Mucosa of stomach (tissue), 1 donor: Measurements from ENCODE around the gene DHRS4L2.
"Not testable (repeated sequence)": the region's sequence is repeated elsewhere in the genome, so short reads cannot be mapped to it uniquely, and the experiment has no call there.

Source experiments
- H3K27me3 ChIP-seq: one replicate; pipeline ENCODE4 v1.7.0; 2013; ENCODE audit warnings: mild to moderate bottlenecking, low read length; ENCODE audit not compliant: control insufficient read depth, insufficient read depth
- H3K36me3 ChIP-seq: one replicate; pipeline ENCODE4 v1.7.0; 2013; ENCODE audit warnings: low read length; ENCODE audit not compliant: control insufficient read depth, insufficient read depth
- H3K4me1 ChIP-seq: one replicate; pipeline ENCODE4 v1.7.0; 2013; ENCODE audit warnings: mild to moderate bottlenecking, low read length; ENCODE audit not compliant: control insufficient read depth, insufficient read depth
- H3K4me3 ChIP-seq: one replicate; pipeline ENCODE4 v1.7.0; 2013; ENCODE audit warnings: low read length
- H3K9ac ChIP-seq: one replicate; pipeline ENCODE4 v1.7.0; 2013; ENCODE audit warnings: mild to moderate bottlenecking, low read length, moderate library complexity
- H3K9me3 ChIP-seq: one replicate; pipeline ENCODE4 v1.7.0; 2013; ENCODE audit warnings: mild to moderate bottlenecking, low read length, moderate library complexity; ENCODE audit not compliant: control insufficient read depth
- donor health status: Pancreatic carcinoma.

The DHRS4L2 gene

GRCh38 chr14:23988607-23989363 lies at the start of gene DHRS4L2:
TSS of gene DHRS4L2 (plus strand) at chr14:23988929. CDS start at chr14:23988948, 19 bp downstream.
- not testable (repeated sequence) for H3K4me3 ChIP-seq, H3K4me1 ChIP-seq, H3K9me3 ChIP-seq, H3K27me3 ChIP-seq, H3K36me3 ChIP-seq
- H3K9ac ChIP-seq, result peak within 1 kb of the TSS; percentile 23

GRCh38 chr14:23939607-23940326 lies 49.0 kb upstream of the DHRS4L2 start:
- Histone ChIP-seq H3K4me3 (no peak overlapping the region), H3K36me3 (no peaks in the 10 kb centered on the region), H3K9ac (no peak overlapping the region), H3K27me3 (no peaks in the 10 kb centered on the region), H3K9me3 (no peaks in the 10 kb centered on the region), H3K4me1 (peaks cover 31% of the 10 kb centered on the region)

GRCh38 chr14:23941230-23941629 lies 47.5 kb upstream of the DHRS4L2 start:
- no peaks in the 10 kb centered on the region for H3K27me3 ChIP-seq
- H3K9ac ChIP-seq, result no peak overlapping the region
- H3K9me3 ChIP-seq, result no peaks in the 10 kb centered on the region
- H3K4me1 ChIP-seq, result peaks cover 18% of the 10 kb centered on the region
- H3K36me3 ChIP-seq, result no peaks in the 10 kb centered on the region
- H3K4me3 ChIP-seq, result no peak overlapping the region

- no peak overlapping the region for H3K4me3 ChIP-seq
- no peak overlapping the region for H3K9ac ChIP-seq
- H3K9me3 ChIP-seq, result no peaks in the 10 kb centered on the region
- no peaks in the 10 kb centered on the region for H3K36me3 ChIP-seq
- peaks cover 15% of the 10 kb centered on the region for H3K4me1 ChIP-seq
- no peaks in the 10 kb centered on the region for H3K27me3 ChIP-seq
Measured at GRCh38 chr14:23941669-23942068, 47.1 kb upstream of the DHRS4L2 start.

- H3K4me1 ChIP-seq, result peaks cover 12% of the 10 kb centered on the region
- H3K4me3 ChIP-seq, result no peak overlapping the region
- no peak overlapping the region for H3K9ac ChIP-seq
- H3K36me3 ChIP-seq, result no peaks in the 10 kb centered on the region
- H3K27me3 ChIP-seq, result no peaks in the 10 kb centered on the region
- no peaks in the 10 kb centered on the region for H3K9me3 ChIP-seq
Measured at GRCh38 chr14:23942587-23942986, 46.1 kb upstream of the DHRS4L2 start.

- not testable (repeated sequence) for H3K9me3 ChIP-seq, H3K4me1 ChIP-seq, H3K4me3 ChIP-seq, H3K27me3 ChIP-seq, H3K9ac ChIP-seq, H3K36me3 ChIP-seq
Measured at GRCh38 chr14:23949069-23949468, 39.7 kb upstream of the DHRS4L2 start.

GRCh38 chr14:23950411-23951135 lies 38.2 kb upstream of the DHRS4L2 start:
- H3K27me3 ChIP-seq, result no peaks in the 10 kb centered on the region
- H3K9ac ChIP-seq, result no peak overlapping the region
- H3K36me3 ChIP-seq, result no peaks in the 10 kb centered on the region
- no peaks in the 10 kb centered on the region for H3K4me1 ChIP-seq
- no peak overlapping the region for H3K4me3 ChIP-seq
- no peaks in the 10 kb centered on the region for H3K9me3 ChIP-seq

GRCh38 chr14:23951136-23951466 lies 37.6 kb upstream of the DHRS4L2 start:
- H3K27me3 ChIP-seq, H3K9ac ChIP-seq, H3K36me3 ChIP-seq, H3K9me3 ChIP-seq, H3K4me1 ChIP-seq, H3K4me3 ChIP-seq: not testable (repeated sequence)

- H3K4me1 ChIP-seq, result no peaks in the 10 kb centered on the region
- H3K9me3 ChIP-seq, result no peaks in the 10 kb centered on the region
- H3K27me3 ChIP-seq, result no peaks in the 10 kb centered on the region
- H3K4me3 ChIP-seq, result no peak overlapping the region
- no peaks in the 10 kb centered on the region for H3K36me3 ChIP-seq
- H3K9ac ChIP-seq, result no peak overlapping the region
Measured at GRCh38 chr14:23951590-23952201, 37.0 kb upstream of the DHRS4L2 start.

GRCh38 chr14:23953116-23953463 lies 35.6 kb upstream of the DHRS4L2 start:
- not testable (repeated sequence) for H3K36me3 ChIP-seq, H3K4me1 ChIP-seq, H3K9me3 ChIP-seq, H3K27me3 ChIP-seq
- peak overlapping the region; percentile 90 for H3K4me3 ChIP-seq
- peak overlapping the region; percentile 77 for H3K9ac ChIP-seq

GRCh38 chr14:23953464-23954278 lies 35.1 kb upstream of the DHRS4L2 start, which contains the start of gene DHRS4:
TSS of gene DHRS4 (plus strand) at chr14:23953770. CDS start at chr14:23953789, 19 bp downstream.
- H3K4me1 ChIP-seq, result no peaks in the 10 kb centered on the region
- peak within 1 kb of the TSS; percentile 77 for H3K9ac ChIP-seq
- peak within 1 kb of the TSS; percentile 90 for H3K4me3 ChIP-seq
- H3K27me3 ChIP-seq, result no peaks in the 10 kb centered on the region
- H3K9me3 ChIP-seq, result no peaks in the 10 kb centered on the region
- H3K36me3 ChIP-seq, result no peaks in the 10 kb centered on the region
